GM12878 (cell line): ENCODE data around the gene TTC5. TPM values are rescaled to one million over a fixed set of nuclear protein-coding genes. Genes with fewer than 3 reads are reported as not detected.

Source experiments
- ATF7 ChIP-seq: fragments of 450-650 bp; IDR thresholded peaks from 2 replicates; pipeline ENCODE4 v1.6.1; 2016; ENCODE audit warnings: low read depth, mild to moderate bottlenecking
- EED ChIP-seq: sonication (generic); IDR thresholded peaks from 2 replicates; pipeline ENCODE4 v1.6.1; 2016; ENCODE audit warnings: antibody characterized with exemption, low read depth
- HDAC2 ChIP-seq: fragments of 200-600 bp; sonication (generic); IDR thresholded peaks from 2 replicates; pipeline ENCODE4 v1.6.1; 2017
- IRF4 ChIP-seq: IDR thresholded peaks from 2 replicates; pipeline ENCODE4 v1.6.1; 2011; ENCODE audit warnings: low read depth, low read length
- KLF5 ChIP-seq: fragments of 450-650 bp; IDR thresholded peaks from 2 replicates; pipeline ENCODE4 v1.6.1; 2014; ENCODE audit warnings: mild to moderate bottlenecking; ENCODE audit not compliant: partially characterized antibody
- MEF2A ChIP-seq: IDR thresholded peaks from 2 replicates; pipeline ENCODE4 v1.6.1; 2011; ENCODE audit warnings: low read depth, mild to moderate bottlenecking, low read length, moderate library complexity; ENCODE audit not compliant: insufficient read depth
- NBN ChIP-seq: fragments of 450-650 bp; IDR thresholded peaks from 2 replicates; pipeline ENCODE4 v1.6.1; 2016
- PML ChIP-seq: IDR thresholded peaks from 2 replicates; pipeline ENCODE4 v1.6.1; 2012; ENCODE audit warnings: low read length, inconsistent platforms
- SIN3A ChIP-seq: IDR thresholded peaks from 2 replicates; pipeline ENCODE4 v1.6.1; 2012; ENCODE audit warnings: low read depth, low read length, improper control_type of control experiment
- SMAD1 ChIP-seq: fragments of 450-650 bp; IDR thresholded peaks from 2 replicates; pipeline ENCODE4 v1.6.1; 2018; ENCODE audit warnings: mild to moderate bottlenecking, low read depth; ENCODE audit not compliant: partially characterized antibody
- SPI1 ChIP-seq: IDR thresholded peaks from 2 replicates; pipeline ENCODE4 v1.6.1; 2011; ENCODE audit warnings: low read depth, mild to moderate bottlenecking, low read length, moderate library complexity, borderline replicate concordance; ENCODE audit not compliant: insufficient read depth
- SRF ChIP-seq, 2 experiments: IDR thresholded peaks; 2 replicates each; pipeline ENCODE4 v1.6.1; 2011; ENCODE audit warnings: low read depth in 2 of 2, low read length in 2 of 2, mild to moderate bottlenecking in 1 of 2, moderate library complexity in 1 of 2
- ZNF274 ChIP-seq: IDR thresholded peaks from one replicate; pipeline ENCODE4 v1.8.0; 2011; ENCODE audit not compliant: insufficient read length, insufficient read depth
- polyA plus RNA-seq, 11 experiments: library from polyadenylated mRNA; depleted of rRNA in 4 of 11; unstranded in 6 of 11; stranded (reverse) in 5 of 11; fragments of >200 nt; fragmentation: Nextera tagmentation in 4 of 11; fragmentation: Illumina TruSeq in 1 of 11; extraction: Ambion mirVana in 4 of 11; extraction: Trizol in 1 of 11; gene quantifications; 1 replicate in 1 of 11; 2 replicates in 10 of 11; pipeline versions ENCODE4 v1.2.1 to v1.2.3, GENCODE V29; 2011 to 2016; ENCODE audit warnings: inconsistent platforms in 2 of 11, missing spikeins in 2 of 11, low read depth in 1 of 11
- total RNA-seq, 4 experiments: library from RNA; depleted of rRNA in 3 of 4; stranded (reverse); fragments of >200 nt in 3 of 4; fragmentation: Illumina TruSeq in 1 of 4; extraction: Trizol in 1 of 4; gene quantifications; 2 replicates each; pipeline versions ENCODE4 v1.2.1 to v1.2.3, GENCODE V29; 2013 to 2021
- TF ChIP-seq, protein P1 (sequence below): fragments of 450-650 bp; IDR thresholded peaks from 2 replicates; pipeline ENCODE4 v1.6.1; 2016; ENCODE audit warnings: mild to moderate bottlenecking, moderate library complexity, borderline replicate concordance
- TF ChIP-seq, protein P2 (sequence below): fragments of 450-650 bp; IDR thresholded peaks from 2 replicates; pipeline ENCODE4 v1.6.1; 2017; ENCODE audit warnings: mild to moderate bottlenecking
- TF ChIP-seq, protein P3 (sequence below): IDR thresholded peaks from 2 replicates; pipeline ENCODE4 v1.6.1; 2011; ENCODE audit warnings: borderline replicate concordance, low read depth, mild to moderate bottlenecking, moderate library complexity, mixed read lengths, low read length; ENCODE audit not compliant: insufficient read depth; ENCODE audit errors: extremely low read length
- TF ChIP-seq, protein P4 (sequence below): fragments of 450-650 bp; IDR thresholded peaks from 2 replicates; pipeline ENCODE4 v1.6.1; 2017; ENCODE audit warnings: mild to moderate bottlenecking, moderate library complexity

Gene TTC5
- total and polyA plus RNA-seq, 10 of the 15 experiments (the other 5 are each of a cell fraction or from before 2014, with no cell fraction given), result 6.9 to 21.6 (median 13.5) TPM

DNA sequence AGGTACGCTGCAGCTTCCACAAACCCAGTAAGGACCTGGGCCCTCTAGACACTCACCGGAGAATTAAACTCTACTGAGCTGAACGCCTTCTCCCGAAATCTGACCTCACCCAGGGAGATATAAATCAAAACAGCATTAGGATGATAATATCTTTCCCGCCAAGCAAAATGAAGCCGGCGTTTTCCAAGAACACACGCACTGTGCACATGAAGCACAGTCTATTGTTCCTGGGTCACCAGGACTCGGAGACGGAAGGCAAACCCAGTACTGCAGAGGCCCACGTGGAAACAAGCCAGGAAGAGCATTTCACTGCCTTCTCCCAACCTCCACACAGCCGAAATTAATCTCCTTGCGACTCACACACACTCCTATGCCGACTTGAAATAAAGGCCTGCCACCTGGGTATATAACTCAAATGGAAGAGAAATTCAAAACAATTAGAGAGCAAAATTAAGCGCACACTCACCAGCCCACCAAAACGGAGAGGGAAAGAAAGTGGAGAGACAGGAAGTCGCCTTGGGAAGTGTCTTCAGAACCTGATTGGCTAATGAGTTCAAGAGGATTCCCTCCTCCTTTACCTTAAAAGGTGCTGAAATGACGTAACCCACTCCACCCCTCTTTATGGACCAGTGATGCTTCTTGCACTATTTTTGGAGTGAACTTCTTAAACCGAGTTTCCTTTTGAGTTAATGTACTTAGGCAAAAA is 27.2 kb upstream of the TTC5 start, which contains the start of gene CCNB1IP1 (continued):
- TF ChIP-seq SIN3A (no peak), MEF2A (peak; percentile 98), PML (peak; percentile 82), EED (peak; percentile 49), ZNF274 (no peak), KLF5 (no peak), IRF4 (0 out of 2 replicates have a peak, but pooled peaks have one; percentile 23), SRF (IDR thresholded peaks at IDR 0.05; ENCODE audit: low read depth in 2 of 2, low read length in 2 of 2) (peak; percentile 80 to 97), HDAC2 (no peak), SPI1 (peak; percentile 41), SMAD1 (peak; percentile 42), ATF7 (peak; percentile 99), NBN (peak; percentile 79)
- TF ChIP-seq, protein P1, sequence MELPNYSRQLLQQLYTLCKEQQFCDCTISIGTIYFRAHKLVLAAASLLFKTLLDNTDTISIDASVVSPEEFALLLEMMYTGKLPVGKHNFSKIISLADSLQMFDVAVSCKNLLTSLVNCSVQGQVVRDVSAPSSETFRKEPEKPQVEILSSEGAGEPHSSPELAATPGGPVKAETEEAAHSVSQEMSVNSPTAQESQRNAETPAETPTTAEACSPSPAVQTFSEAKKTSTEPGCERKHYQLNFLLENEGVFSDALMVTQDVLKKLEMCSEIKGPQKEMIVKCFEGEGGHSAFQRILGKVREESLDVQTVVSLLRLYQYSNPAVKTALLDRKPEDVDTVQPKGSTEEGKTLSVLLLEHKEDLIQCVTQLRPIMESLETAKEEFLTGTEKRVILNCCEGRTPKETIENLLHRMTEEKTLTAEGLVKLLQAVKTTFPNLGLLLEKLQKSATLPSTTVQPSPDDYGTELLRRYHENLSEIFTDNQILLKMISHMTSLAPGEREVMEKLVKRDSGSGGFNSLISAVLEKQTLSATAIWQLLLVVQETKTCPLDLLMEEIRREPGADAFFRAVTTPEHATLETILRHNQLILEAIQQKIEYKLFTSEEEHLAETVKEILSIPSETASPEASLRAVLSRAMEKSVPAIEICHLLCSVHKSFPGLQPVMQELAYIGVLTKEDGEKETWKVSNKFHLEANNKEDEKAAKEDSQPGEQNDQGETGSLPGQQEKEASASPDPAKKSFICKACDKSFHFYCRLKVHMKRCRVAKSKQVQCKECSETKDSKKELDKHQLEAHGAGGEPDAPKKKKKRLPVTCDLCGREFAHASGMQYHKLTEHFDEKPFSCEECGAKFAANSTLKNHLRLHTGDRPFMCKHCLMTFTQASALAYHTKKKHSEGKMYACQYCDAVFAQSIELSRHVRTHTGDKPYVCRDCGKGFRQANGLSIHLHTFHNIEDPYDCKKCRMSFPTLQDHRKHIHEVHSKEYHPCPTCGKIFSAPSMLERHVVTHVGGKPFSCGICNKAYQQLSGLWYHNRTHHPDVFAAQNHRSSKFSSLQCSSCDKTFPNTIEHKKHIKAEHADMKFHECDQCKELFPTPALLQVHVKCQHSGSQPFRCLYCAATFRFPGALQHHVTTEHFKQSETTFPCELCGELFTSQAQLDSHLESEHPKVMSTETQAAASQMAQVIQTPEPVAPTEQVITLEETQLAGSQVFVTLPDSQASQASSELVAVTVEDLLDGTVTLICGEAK, result no peak
- TF ChIP-seq, protein P2, sequence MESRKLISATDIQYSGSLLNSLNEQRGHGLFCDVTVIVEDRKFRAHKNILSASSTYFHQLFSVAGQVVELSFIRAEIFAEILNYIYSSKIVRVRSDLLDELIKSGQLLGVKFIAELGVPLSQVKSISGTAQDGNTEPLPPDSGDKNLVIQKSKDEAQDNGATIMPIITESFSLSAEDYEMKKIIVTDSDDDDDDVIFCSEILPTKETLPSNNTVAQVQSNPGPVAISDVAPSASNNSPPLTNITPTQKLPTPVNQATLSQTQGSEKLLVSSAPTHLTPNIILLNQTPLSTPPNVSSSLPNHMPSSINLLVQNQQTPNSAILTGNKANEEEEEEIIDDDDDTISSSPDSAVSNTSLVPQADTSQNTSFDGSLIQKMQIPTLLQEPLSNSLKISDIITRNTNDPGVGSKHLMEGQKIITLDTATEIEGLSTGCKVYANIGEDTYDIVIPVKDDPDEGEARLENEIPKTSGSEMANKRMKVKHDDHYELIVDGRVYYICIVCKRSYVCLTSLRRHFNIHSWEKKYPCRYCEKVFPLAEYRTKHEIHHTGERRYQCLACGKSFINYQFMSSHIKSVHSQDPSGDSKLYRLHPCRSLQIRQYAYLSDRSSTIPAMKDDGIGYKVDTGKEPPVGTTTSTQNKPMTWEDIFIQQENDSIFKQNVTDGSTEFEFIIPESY, result no peak
- TF ChIP-seq, protein P3, sequence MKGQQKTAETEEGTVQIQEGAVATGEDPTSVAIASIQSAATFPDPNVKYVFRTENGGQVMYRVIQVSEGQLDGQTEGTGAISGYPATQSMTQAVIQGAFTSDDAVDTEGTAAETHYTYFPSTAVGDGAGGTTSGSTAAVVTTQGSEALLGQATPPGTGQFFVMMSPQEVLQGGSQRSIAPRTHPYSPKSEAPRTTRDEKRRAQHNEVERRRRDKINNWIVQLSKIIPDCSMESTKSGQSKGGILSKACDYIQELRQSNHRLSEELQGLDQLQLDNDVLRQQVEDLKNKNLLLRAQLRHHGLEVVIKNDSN, result no peak
- TF ChIP-seq, protein P4, sequence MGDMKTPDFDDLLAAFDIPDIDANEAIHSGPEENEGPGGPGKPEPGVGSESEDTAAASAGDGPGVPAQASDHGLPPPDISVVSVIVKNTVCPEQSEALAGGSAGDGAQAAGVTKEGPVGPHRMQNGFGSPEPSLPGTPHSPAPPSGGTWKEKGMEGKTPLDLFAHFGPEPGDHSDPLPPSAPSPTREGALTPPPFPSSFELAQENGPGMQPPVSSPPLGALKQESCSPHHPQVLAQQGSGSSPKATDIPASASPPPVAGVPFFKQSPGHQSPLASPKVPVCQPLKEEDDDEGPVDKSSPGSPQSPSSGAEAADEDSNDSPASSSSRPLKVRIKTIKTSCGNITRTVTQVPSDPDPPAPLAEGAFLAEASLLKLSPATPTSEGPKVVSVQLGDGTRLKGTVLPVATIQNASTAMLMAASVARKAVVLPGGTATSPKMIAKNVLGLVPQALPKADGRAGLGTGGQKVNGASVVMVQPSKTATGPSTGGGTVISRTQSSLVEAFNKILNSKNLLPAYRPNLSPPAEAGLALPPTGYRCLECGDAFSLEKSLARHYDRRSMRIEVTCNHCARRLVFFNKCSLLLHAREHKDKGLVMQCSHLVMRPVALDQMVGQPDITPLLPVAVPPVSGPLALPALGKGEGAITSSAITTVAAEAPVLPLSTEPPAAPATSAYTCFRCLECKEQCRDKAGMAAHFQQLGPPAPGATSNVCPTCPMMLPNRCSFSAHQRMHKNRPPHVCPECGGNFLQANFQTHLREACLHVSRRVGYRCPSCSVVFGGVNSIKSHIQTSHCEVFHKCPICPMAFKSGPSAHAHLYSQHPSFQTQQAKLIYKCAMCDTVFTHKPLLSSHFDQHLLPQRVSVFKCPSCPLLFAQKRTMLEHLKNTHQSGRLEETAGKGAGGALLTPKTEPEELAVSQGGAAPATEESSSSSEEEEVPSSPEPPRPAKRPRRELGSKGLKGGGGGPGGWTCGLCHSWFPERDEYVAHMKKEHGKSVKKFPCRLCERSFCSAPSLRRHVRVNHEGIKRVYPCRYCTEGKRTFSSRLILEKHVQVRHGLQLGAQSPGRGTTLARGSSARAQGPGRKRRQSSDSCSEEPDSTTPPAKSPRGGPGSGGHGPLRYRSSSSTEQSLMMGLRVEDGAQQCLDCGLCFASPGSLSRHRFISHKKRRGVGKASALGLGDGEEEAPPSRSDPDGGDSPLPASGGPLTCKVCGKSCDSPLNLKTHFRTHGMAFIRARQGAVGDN, result no peak
